Liver (tissue), 9 donors: ENCODE results near the gene XAF1. TPM values are rescaled to one million over a fixed set of nuclear protein-coding genes. Genes with fewer than 3 reads are reported as not detected.

Source experiments
- DNase-seq: peaks from one replicate; pipeline ENCODE4 v3.0.0-alpha.2; 2017; ENCODE audit warnings: low spot score
- H3K27ac ChIP-seq, 2 donors: one replicate each; pipeline ENCODE4 v1.7.0; 2013; ENCODE audit warnings: inconsistent platforms in 2 of 2, low read length in 2 of 2, control low read depth in 1 of 2, low read depth in 1 of 2, mild to moderate bottlenecking in 1 of 2
- H3K27me3 ChIP-seq, 4 donors: one replicate each; pipeline versions ENCODE4 v1.6.1 to v1.7.0; 2013; ENCODE audit warnings: low read length in 3 of 4, inconsistent platforms in 1 of 4, mild to moderate bottlenecking in 1 of 4, moderate library complexity in 1 of 4; ENCODE audit not compliant: control insufficient read depth in 4 of 4, insufficient read depth in 4 of 4
- H3K36me3 ChIP-seq, 4 donors: one replicate each; pipeline versions ENCODE4 v1.6.1 to v1.7.0; 2013; ENCODE audit warnings: low read length in 3 of 4, mild to moderate bottlenecking in 3 of 4, low read depth in 1 of 4, moderate library complexity in 1 of 4; ENCODE audit not compliant: control insufficient read depth in 4 of 4, insufficient read depth in 3 of 4
- H3K4me1 ChIP-seq, 4 donors: one replicate each; pipeline versions ENCODE4 v1.6.1 to v1.7.0; 2013; ENCODE audit warnings: low read length in 3 of 4, mild to moderate bottlenecking in 3 of 4, moderate library complexity in 1 of 4; ENCODE audit not compliant: control insufficient read depth in 4 of 4, insufficient read depth in 4 of 4
- H3K4me3 ChIP-seq, 3 donors: one replicate each; pipeline versions ENCODE4 v1.6.1 to v1.7.0; 2013; ENCODE audit warnings: low read length in 3 of 3, control low read depth in 1 of 3, low read depth in 1 of 3, mild to moderate bottlenecking in 1 of 3
- H3K9ac ChIP-seq, 2 donors: one replicate each; pipeline ENCODE4 v1.7.0; 2013; ENCODE audit warnings: low read length in 2 of 2, mild to moderate bottlenecking in 2 of 2, moderate library complexity in 2 of 2, control low read depth in 1 of 2, low read depth in 1 of 2
- H3K9me3 ChIP-seq, 4 donors: one replicate each; pipeline versions ENCODE4 v1.6.1 to v1.7.0; 2013; ENCODE audit warnings: low read length in 3 of 4; ENCODE audit not compliant: control insufficient read depth in 4 of 4
- ATF3 ChIP-seq: IDR thresholded peaks from 2 replicates; pipeline ENCODE4 v1.6.1; 2016; ENCODE audit warnings: antibody characterized with exemption
- CTCF ChIP-seq: fragments of 150-350 bp; IDR thresholded peaks from 2 replicates; pipeline ENCODE4 v1.5.1; 2017; ENCODE audit warnings: improper control_type of control experiment, low read depth, low read length; ENCODE audit not compliant: missing input control
- EGR1 ChIP-seq, 2 donors: IDR thresholded peaks; 2 replicates each; pipeline ENCODE4 v1.6.1; 2016 to 2018; ENCODE audit warnings: antibody characterized with exemption in 2 of 2, low read depth in 2 of 2
- FOXA2 ChIP-seq: IDR thresholded peaks from 2 replicates; pipeline ENCODE4 v1.6.1; 2016; ENCODE audit warnings: antibody characterized with exemption
- HNF4A ChIP-seq, 2 donors: conservative IDR thresholded peaks; 2 replicates each; pipeline ENCODE4 v1.6.1; 2016; ENCODE audit warnings: antibody characterized with exemption in 2 of 2, mild to moderate bottlenecking in 2 of 2
- JUND ChIP-seq, 2 donors: IDR thresholded peaks; 2 replicates each; pipeline ENCODE4 v1.6.1; 2016; ENCODE audit warnings: antibody characterized with exemption in 2 of 2
- MAX ChIP-seq: IDR thresholded peaks from 2 replicates; pipeline ENCODE4 v1.6.1; 2016; ENCODE audit warnings: antibody characterized with exemption
- NR2F2 ChIP-seq: IDR thresholded peaks from 2 replicates; pipeline ENCODE4 v1.6.1; 2016; ENCODE audit warnings: antibody characterized with exemption
- REST ChIP-seq: IDR thresholded peaks from 2 replicates; pipeline ENCODE4 v1.6.1; 2016; ENCODE audit warnings: antibody characterized with exemption, mild to moderate bottlenecking
- RXRA ChIP-seq, 2 donors: IDR thresholded peaks; 2 replicates each; pipeline ENCODE4 v1.6.1; 2017 to 2018; ENCODE audit warnings: antibody characterized with exemption in 2 of 2, mild to moderate bottlenecking in 1 of 2
- SP1 ChIP-seq: IDR thresholded peaks from 2 replicates; pipeline ENCODE4 v1.6.1; 2018; ENCODE audit warnings: antibody characterized with exemption, mild to moderate bottlenecking
- WGBS: extraction: QIAGEN DNeasy Blood & Tissue Kit; methylation state at CpG from one replicate; pipeline ENCODE4 v1.1.7; 2013; 5-methylcytosine and 5-hydroxymethylcytosine counted together
- polyA plus RNA-seq, 2 donors: library from polyadenylated mRNA; stranded (reverse) in 1 of 2; unstranded in 1 of 2; fragments of 200-250 nt in 1 of 2; fragments of >200 nt in 1 of 2; fragmentation: Nextera tagmentation in 1 of 2; extraction: Ambion mirVana in 1 of 2; gene quantifications; one replicate each; pipeline versions ENCODE4 v1.2.1 to v1.2.3, GENCODE V29; 2013 to 2015
- total RNA-seq, 2 donors: library from RNA; depleted of rRNA; stranded (reverse); fragments of >200 nt; gene quantifications; one replicate each; pipeline ENCODE4 v1.2.3, GENCODE V29; 2014
- donor health status: healthy.
- donor health status: healthy.
- donor health status: healthy.
- donor health status: healthy.
- donor health status: healthy.

XAF1 gene
- total and polyA plus RNA-seq, 4 donors = 6.7 to 33.9 (median 19.2) TPM

- peak overlapping the region; percentile 94 to 98 for H3K9ac ChIP-seq
- DNase-seq = no peak
- peak overlapping the region; percentile 95 to 97 for H3K27ac ChIP-seq
- H3K4me3 ChIP-seq = peak overlapping the region; percentile 76 to 98 (median 89)
- no peaks in the 10 kb centered on the region for H3K36me3 ChIP-seq
- H3K9me3 ChIP-seq = no peaks in the 10 kb centered on the region
- TF ChIP-seq REST = no peak
- TF ChIP-seq ATF3 = no peak
- TF ChIP-seq EGR1 (IDR thresholded peaks at IDR 0.05; ENCODE audit: low read depth in 2 of 2) = no peak
- TF ChIP-seq RXRA (IDR thresholded peaks at IDR 0.05) = peak in 1 of 2 donors; percentile 43
- no peak for TF ChIP-seq JUND (IDR thresholded peaks at IDR 0.05)
- 21% methylated on average over 2 of the region's 2 CpGs for WGBS
- no peaks in the 10 kb centered on the region for H3K27me3 ChIP-seq
- H3K4me1 ChIP-seq = peaks cover 0 to 40% (median 20%) of the 10 kb centered on the region in 4 donors
Measured at GRCh38 chr17:6711681-6712057, 44.2 kb upstream of the XAF1 start.

- Histone ChIP-seq H3K9me3 (no peaks in the 10 kb centered on the region), H3K4me1 (peaks cover 0 to 34% (median 16%) of the 10 kb centered on the region in 4 donors), H3K36me3 (no peaks in the 10 kb centered on the region), H3K9ac (peak overlapping the region; percentile 94 to 98), H3K27ac (peak overlapping the region; percentile 95 to 97), H3K4me3 (peak overlapping the region; percentile 76 to 98 (median 89)), H3K27me3 (no peaks in the 10 kb centered on the region)
- no peak for DNase-seq
- no peak for TF ChIP-seq FOXA2
- no peak for TF ChIP-seq HNF4A (conservative IDR thresholded peaks at IDR 0.05)
- TF ChIP-seq CTCF = no peak
- no peak for TF ChIP-seq RXRA (IDR thresholded peaks at IDR 0.05)
- no peak for TF ChIP-seq MAX
- no peak for TF ChIP-seq EGR1 (IDR thresholded peaks at IDR 0.05; ENCODE audit: low read depth in 2 of 2)
- no peak for TF ChIP-seq SP1
- no peak for TF ChIP-seq NR2F2
- TF ChIP-seq ATF3 = no peak
- WGBS = 18% methylated on average over 11 of the region's 11 CpGs
Measured at GRCh38 chr17:6712058-6712853, 43.6 kb upstream of the XAF1 start.
